Measurements from ENCODE around the gene LYL1. TPM values are rescaled to one million over a fixed set of nuclear protein-coding genes. Genes with fewer than 3 reads are reported as not detected.

The LYL1 gene
- total RNA-seq, 4 donors from 2014 or later, result 4.5 to 33.4 (median 16.7) TPM

GRCh38 chr19:13109361-13110098, 6.9 kb upstream of the LYL1 start:
- TF ChIP-seq POLR2AphosphoS5 (IDR thresholded peaks at IDR 0.05) (no peak), POLR2A (IDR thresholded peaks at IDR 0.05) (no peak), EP300 (IDR thresholded peaks at IDR 0.05; ENCODE audit: low read depth) (no peak), CTCF (IDR thresholded peaks at IDR 0.05) (no peak)
- DNase-seq, result no peak
- no peaks in the 10 kb centered on the region for H3K4me1 ChIP-seq
- no peaks in the 10 kb centered on the region for H3K27me3 ChIP-seq
- in situ Hi-C loops (cut with MboI; ENCODE audit: low pct_ligation_motif_present in 1 of 4, low pct_unique_long_range_greater_than_20kb in 1 of 4, low sequenced_read_pairs in 3 of 4) (loop anchor here in 1 of 4 donors (25.0 kb wide), 1 partner anchor 153 kb away; no protein-coding TSS in a partner anchor), intact Hi-C loops (cut with DNase I; ENCODE audit: low total_unique reads) (no loop called here)
- H3K9me3 ChIP-seq, result no peaks in the 10 kb centered on the region
- 87% methylated on average over 28 of the region's 30 CpGs; no CpG with 5 or more reads in 1 of the 2 donors for WGBS, 2 donors (ENCODE audit: low coverage in 1 of 2)
- H3K36me3 ChIP-seq, result peaks cover 0 to 3% (median 0%) of the 10 kb centered on the region in 4 donors
- no peak overlapping the region for H3K27ac ChIP-seq
- H3K4me3 ChIP-seq, result no peak overlapping the region

GRCh38 chr19:13104848-13105711, 2.4 kb upstream of the LYL1 start:
- in situ Hi-C loops (cut with MboI; ENCODE audit: low pct_ligation_motif_present in 1 of 4, low pct_unique_long_range_greater_than_20kb in 1 of 4, low sequenced_read_pairs in 3 of 4), result loop anchor here in 1 of 4 donors (25.0 kb wide), 1 partner anchor 157 kb away; no protein-coding TSS in a partner anchor
- intact Hi-C loops (cut with DNase I; ENCODE audit: low total_unique reads), result no loop called here
- DNase-seq, result no peak

GRCh38 chr19:13104360-13104847, 1.7 kb upstream of the LYL1 start:
- Histone ChIP-seq H3K27ac (peak overlapping the region; percentile 78 to 93 (median 90)), H3K36me3 (peaks cover 0 to 3% (median 0%) of the 10 kb centered on the region in 4 donors), H3K4me3 (peak overlapping the region in 3 of 4 donors; percentile 0 to 42 (median 5)), H3K9me3 (no peaks in the 10 kb centered on the region), H3K4me1 (peaks cover 17 to 33% (median 26%) of the 10 kb centered on the region in 4 donors), H3K27me3 (no peaks in the 10 kb centered on the region)
- 60% methylated on average over 33 of the region's 33 CpGs; no CpG with 5 or more reads in 1 of the 2 donors for WGBS, 2 donors (ENCODE audit: low coverage in 1 of 2)
- DNase-seq, result peak; percentile 76
- intact Hi-C loops (cut with DNase I; ENCODE audit: low total_unique reads) (no loop called here), in situ Hi-C loops (cut with MboI; ENCODE audit: low pct_ligation_motif_present in 1 of 4, low pct_unique_long_range_greater_than_20kb in 1 of 4, low sequenced_read_pairs in 3 of 4) (loop anchor here in 1 of 4 donors (25.0 kb wide), 1 partner anchor 158 kb away; no protein-coding TSS in a partner anchor)
- peak; percentile 60 to 76 (median 68) for TF ChIP-seq POLR2AphosphoS5 (IDR thresholded peaks at IDR 0.05)
- TF ChIP-seq CTCF (IDR thresholded peaks at IDR 0.05), result peak; percentile 55 to 68 (median 61)
- no peak for TF ChIP-seq EP300 (IDR thresholded peaks at IDR 0.05; ENCODE audit: low read depth)
- TF ChIP-seq POLR2A (IDR thresholded peaks at IDR 0.05), result no peak

More at GRCh38 chr19:13104848-13105711, 2.4 kb upstream of the LYL1 start:
- H3K36me3 ChIP-seq, result peaks cover 0 to 3% (median 0%) of the 10 kb centered on the region in 4 donors
- H3K4me1 ChIP-seq, result peaks cover 16 to 27% (median 21%) of the 10 kb centered on the region in 4 donors
- WGBS, 2 donors (ENCODE audit: low coverage in 1 of 2), result 58 to 72% methylated on average over 7 to 29 of the region's 29 CpGs
- H3K27ac ChIP-seq, result peak overlapping the region; percentile 78 to 93 (median 90)
- H3K9me3 ChIP-seq, result no peaks in the 10 kb centered on the region
- peak overlapping the region in 3 of 4 donors; percentile 0 to 42 (median 5) for H3K4me3 ChIP-seq
- TF ChIP-seq POLR2AphosphoS5 (IDR thresholded peaks at IDR 0.05), result no peak
- no peak for TF ChIP-seq CTCF (IDR thresholded peaks at IDR 0.05)
- no peak for TF ChIP-seq POLR2A (IDR thresholded peaks at IDR 0.05)
- no peak for TF ChIP-seq EP300 (IDR thresholded peaks at IDR 0.05; ENCODE audit: low read depth)
- no peaks in the 10 kb centered on the region for H3K27me3 ChIP-seq

All from transverse colon (tissue), 4 donors.